Measurements from ENCODE around the gene E2F4. TPM values are rescaled to one million over a fixed set of nuclear protein-coding genes. Genes with fewer than 3 reads are reported as not detected.
A peak's percentile ranks its signal among the peaks of the same experiment; 100 is the strongest.

The E2F4 gene
- total and polyA plus RNA-seq, 2 donors (not counting 1 experiment from before 2014, with no cell fraction given): 106 to 188 TPM

DNA sequence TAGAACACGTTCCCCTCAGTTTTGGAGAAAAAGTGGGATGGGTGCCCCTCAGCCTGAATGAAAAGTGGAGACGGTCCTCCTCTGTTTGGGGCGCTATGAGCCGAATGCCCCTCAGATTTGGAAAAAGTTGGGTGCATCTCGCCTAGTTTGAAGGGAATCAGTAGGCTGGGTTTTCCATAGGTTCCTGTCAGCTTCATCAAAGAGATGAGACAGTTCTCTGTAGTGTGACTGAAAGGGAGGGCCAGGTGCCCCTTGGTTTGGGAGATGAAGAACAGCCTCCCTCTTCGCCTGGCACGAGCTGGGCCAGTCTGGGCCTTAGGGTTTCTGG, 56.1 kb downstream of the E2F4 start:
- DNase-seq (peak; percentile 40), ATAC-seq (ENCODE audit: low read depth) (no peak)
- Histone ChIP-seq H3K27me3 (replicated peaks in 1 of 4; ENCODE audit: control extremely low read depth in 1 of 4, control insufficient read depth in 3 of 4, insufficient read depth in 4 of 4, low read length in 3 of 4) (peaks cover 0 to 19% (median 13%) of the 10 kb centered on the region in 4 experiments), H4K20me1 (ENCODE audit: control insufficient read depth, insufficient read depth, low read length, poor library complexity, severe bottlenecking) (peaks cover 8% of the 10 kb centered on the region), H3K79me2 (ENCODE audit: control insufficient read depth, insufficient read depth, low read length) (peaks cover 11% of the 10 kb centered on the region), H2AFZ (ENCODE audit: insufficient read depth, low read depth, low read length, poor library complexity, severe bottlenecking) (peak overlapping the region; percentile 86), H3K27ac (ENCODE audit: low read length in 2 of 2) (no peak overlapping the region), H3K9ac (ENCODE audit: low read length) (peak overlapping the region; percentile 81), H3K4me1 (ENCODE audit: control insufficient read depth in 2 of 2, insufficient read depth in 2 of 2, low read length in 2 of 2) (peaks cover 46 to 55% of the 10 kb centered on the region in 2 donors), H3K4me2 (replicated peaks; ENCODE audit: low read depth, low read length, poor library complexity, severe bottlenecking) (peak overlapping the region; percentile 100), H3K9me3 (ENCODE audit: control extremely low read depth in 1 of 3, control insufficient read depth in 2 of 3, insufficient read depth in 1 of 3, low read length in 2 of 3) (no peaks in the 10 kb centered on the region), H3K4me3 (ENCODE audit: control extremely low read depth in 1 of 5, extremely low read depth in 1 of 5, insufficient read depth in 1 of 5, low read depth in 2 of 5, low read length in 4 of 5) (peak overlapping the region; percentile 60 to 97 (median 79)), H3K36me3 (replicated peaks in 1 of 2; ENCODE audit: control extremely low read depth in 1 of 2, control insufficient read depth in 1 of 2, extremely low read depth in 1 of 2, insufficient read depth in 2 of 2, low read length in 1 of 2) (no peaks in the 10 kb centered on the region)
- Mint-ChIP-seq H3K4me3 (peak overlapping the region; percentile 96), H3K27ac (peak overlapping the region; percentile 90), H3K9me3 (ENCODE audit: insufficient read depth) (no peaks in the 10 kb centered on the region), H3K4me1 (peaks cover 53% of the 10 kb centered on the region), H3K27me3 (peaks cover 9% of the 10 kb centered on the region)
- POLR2A ChIA-PET: interaction anchor here (0.6 to 3.7 kb wide), 2 partner anchors 21 to 89 kb away, joined by 3 to 27 read pairs; partner anchors contain the start of gene TMEM208
- CTCF ChIA-PET: interaction anchor here (0.9 to 4.2 kb wide), 5 partner anchors 13 to 232 kb away, joined by 3 to 19 read pairs (median 10); partner anchors contain the start of genes ATP6V0D1 and TMEM208
- 5% methylated on average over 7 of the region's 7 CpGs for WGBS (ENCODE audit: insufficient coverage)
- intact Hi-C loops (cut with micrococcal nuclease): loop anchor here (10.0 kb wide), 1 partner anchor 417 kb away; the partner anchor contains the start of genes ACD, C16orf86, ENKD1 and PARD6A
- TF ChIP-seq EZH2 (IDR thresholded peaks at IDR 0.05; ENCODE audit: borderline replicate concordance, insufficient read depth, low read depth, low read length, poor library complexity, severe bottlenecking) (no peak), CTCF (IDR thresholded peaks at IDR 0.05) (no peak)

Small RNA genes within 50 kb of the gene (small RNA-seq; reads per million reads assigned to genes)
- not detected for gene MIR328 (ENCODE audit: insufficient read length, low read depth, low replicate concordance)

Other genes with a start within 250 kb of the E2F4 start
- gene CES3, start 230.9 kb upstream of the E2F4 start, total RNA-seq: 0.32 and 0.42 TPM in 2 replicates
- 0.25 and 1.1 TPM in 2 replicates for gene CES3, start 230.9 kb upstream of the E2F4 start, polyA plus RNA-seq
- gene CES4A, start 203.6 kb upstream of the E2F4 start, total RNA-seq: 8.4 and 10.4 TPM in 2 replicates
- gene CES4A, start 203.6 kb upstream of the E2F4 start, polyA plus RNA-seq: 17.3 and 18.9 TPM in 2 replicates
- 89.0 and 101 TPM in 2 replicates for gene CBFB, start 163.0 kb upstream of the E2F4 start, total RNA-seq
- gene CBFB, start 163.0 kb upstream of the E2F4 start, polyA plus RNA-seq: 19.5 and 43.2 TPM in 2 replicates
- gene PHAF1, start 82.2 kb upstream of the E2F4 start, total RNA-seq: 20.7 and 23.0 TPM in 2 replicates
- 18.5 and 18.8 TPM in 2 replicates for gene PHAF1, start 82.2 kb upstream of the E2F4 start, polyA plus RNA-seq
- gene B3GNT9, start 41.2 kb upstream of the E2F4 start, total RNA-seq: 1.2 and 1.6 TPM in 2 replicates
- gene B3GNT9, start 41.2 kb upstream of the E2F4 start, polyA plus RNA-seq: 2.4 and 2.5 TPM in 2 replicates
- gene TRADD, start 32.2 kb upstream of the E2F4 start, total RNA-seq: 51.9 and 52.4 TPM in 2 replicates
- 66.9 and 73.5 TPM in 2 replicates for gene TRADD, start 32.2 kb upstream of the E2F4 start, polyA plus RNA-seq
- 5.1 and 5.8 TPM in 2 replicates for gene FBXL8, start 32.2 kb upstream of the E2F4 start, total RNA-seq
- gene FBXL8, start 32.2 kb upstream of the E2F4 start, polyA plus RNA-seq: 16.1 and 20.5 TPM in 2 replicates
- 7.4 and 11.9 TPM in 2 replicates for gene HSF4, start 27.4 kb upstream of the E2F4 start, total RNA-seq
- 12.2 and 29.3 TPM in 2 replicates for gene HSF4, start 27.4 kb upstream of the E2F4 start, polyA plus RNA-seq
- 0.66 and 0.96 TPM in 2 replicates for gene NOL3, start 21.6 kb upstream of the E2F4 start, total RNA-seq
- gene NOL3, start 21.6 kb upstream of the E2F4 start, polyA plus RNA-seq: 0.60 and 2.3 TPM in 2 replicates
- 6.2 and 12.4 TPM in 2 replicates for gene MATCAP1, start 8.2 kb upstream of the E2F4 start, total RNA-seq
- 8.9 and 9.1 TPM in 2 replicates for gene MATCAP1, start 8.2 kb upstream of the E2F4 start, polyA plus RNA-seq
- not detected in 2 replicates for gene EXOC3L1, start 2.0 kb upstream of the E2F4 start, total RNA-seq
- not detected in 2 replicates for gene EXOC3L1, start 2.0 kb upstream of the E2F4 start, polyA plus RNA-seq
- gene ELMO3, start 7.0 kb downstream of the E2F4 start, total RNA-seq: 8.3 and 9.6 TPM in 2 replicates
- gene ELMO3, start 7.0 kb downstream of the E2F4 start, polyA plus RNA-seq: 7.9 and 9.1 TPM in 2 replicates
- gene TMEM208, start 35.0 kb downstream of the E2F4 start, total RNA-seq: 36.3 and 40.4 TPM in 2 replicates
- gene TMEM208, start 35.0 kb downstream of the E2F4 start, polyA plus RNA-seq: 31.5 and 36.1 TPM in 2 replicates
- gene FHOD1, start 55.3 kb downstream of the E2F4 start, total RNA-seq: 46.9 and 47.3 TPM in 2 replicates
- 44.1 and 46.3 TPM in 2 replicates for gene FHOD1, start 55.3 kb downstream of the E2F4 start, polyA plus RNA-seq
- 1.7 and 2.4 TPM in 2 replicates for gene SLC9A5, start 56.8 kb downstream of the E2F4 start, total RNA-seq
- 1.1 and 1.7 TPM in 2 replicates for gene SLC9A5, start 56.8 kb downstream of the E2F4 start, polyA plus RNA-seq
- 6.0 and 6.7 TPM in 2 replicates for gene PLEKHG4, start 87.4 kb downstream of the E2F4 start, total RNA-seq
- gene PLEKHG4, start 87.4 kb downstream of the E2F4 start, polyA plus RNA-seq: 4.6 and 7.1 TPM in 2 replicates
- not detected in 2 replicates for gene KCTD19, start 134.6 kb downstream of the E2F4 start, total RNA-seq
- gene KCTD19, start 134.6 kb downstream of the E2F4 start, polyA plus RNA-seq: 0.22 and 0.52 TPM in 2 replicates
- not detected in 2 replicates for gene LRRC36, start 134.7 kb downstream of the E2F4 start, total RNA-seq
- 0.98 and 1.5 TPM in 2 replicates for gene LRRC36, start 134.7 kb downstream of the E2F4 start, polyA plus RNA-seq
- not detected in 2 replicates for gene TPPP3, start 201.3 kb downstream of the E2F4 start, total RNA-seq
- 0.29 and 0.31 TPM in 2 replicates for gene TPPP3, start 201.3 kb downstream of the E2F4 start, polyA plus RNA-seq
- gene ZDHHC1, start 224.3 kb downstream of the E2F4 start, total RNA-seq: 2.4 and 2.8 TPM in 2 replicates
- 0.58 and 0.71 TPM in 2 replicates for gene ZDHHC1, start 224.3 kb downstream of the E2F4 start, polyA plus RNA-seq
- gene HSD11B2, start 239.0 kb downstream of the E2F4 start, total RNA-seq: not detected in 2 replicates
- 0.06 and 0.09 TPM in 2 replicates for gene HSD11B2, start 239.0 kb downstream of the E2F4 start, polyA plus RNA-seq